T-helper 22 cell (primary cell): ENCODE data around the gene USP32.
"Not testable (repeated sequence)": the region's sequence is repeated elsewhere in the genome, so short reads cannot be mapped to it uniquely, and the experiment has no call there.

Experiments used
- DNase-seq: peaks from one replicate; pipeline ENCODE4 v3.0.0-alpha.2; 2020; ENCODE audit warnings: low read depth

Gene USP32

GRCh38 chr17:60403523-60403810 is 11.5 kb upstream of the USP32 start:
- no peak for DNase-seq

DNA sequence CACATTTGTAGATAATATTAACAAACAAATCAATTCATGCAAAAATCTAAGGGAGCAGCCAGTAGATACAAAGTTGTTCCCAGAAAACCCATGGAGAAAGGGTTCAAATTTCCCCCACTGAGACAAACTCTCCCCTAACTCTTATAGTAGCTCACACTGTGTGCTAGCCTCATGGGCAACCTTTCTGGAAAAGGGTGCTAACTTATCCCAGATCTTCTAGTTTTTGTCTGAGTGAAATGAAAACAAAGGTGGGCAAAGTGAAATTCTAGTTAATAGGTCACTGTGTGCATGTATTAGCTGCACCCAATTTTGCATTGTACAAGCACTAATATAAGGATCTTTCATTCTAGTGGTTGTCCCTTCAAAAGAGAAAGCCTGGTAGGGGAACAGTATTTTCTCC is 9.9 kb upstream of the USP32 start:
- DNase-seq, result no peak

- DNase-seq, result no peak
These were observed 6.5 kb upstream of the USP32 start for GRCh38 chr17:60398227-60398959.

DNA sequence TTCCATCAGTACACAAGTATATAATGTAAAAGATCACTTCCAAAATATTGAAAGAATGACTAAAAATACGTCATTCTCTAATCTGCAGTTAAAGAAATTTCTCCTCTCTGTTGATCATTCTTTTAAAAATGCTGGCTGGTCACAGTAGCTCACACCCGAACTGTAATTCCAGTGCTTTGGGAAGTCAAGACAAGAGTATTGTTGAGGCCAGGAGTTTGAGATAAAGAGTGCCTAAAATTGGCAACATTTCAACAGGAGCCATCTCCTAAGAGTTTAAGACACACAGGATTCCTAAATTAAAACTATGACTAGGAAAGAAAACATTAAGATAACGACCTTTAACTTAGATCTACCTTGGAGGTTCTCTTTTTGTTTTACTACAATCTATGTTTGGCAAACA is 4.5 kb upstream of the USP32 start:
- no peak for DNase-seq

- DNase-seq, result no peak
These were observed 3.7 kb upstream of the USP32 start for GRCh38 chr17:60395508-60396065.

- DNase-seq, result no peak
These were observed 2.1 kb upstream of the USP32 start for GRCh38 chr17:60393840-60394723.

GRCh38 chr17:60392845-60393702 is 1.1 kb upstream of the USP32 start:
- DNase-seq, result no peak

GRCh38 chr17:60391471-60392041 is 377 bp downstream of the USP32 start:
- DNase-seq, result no peak

DNA sequence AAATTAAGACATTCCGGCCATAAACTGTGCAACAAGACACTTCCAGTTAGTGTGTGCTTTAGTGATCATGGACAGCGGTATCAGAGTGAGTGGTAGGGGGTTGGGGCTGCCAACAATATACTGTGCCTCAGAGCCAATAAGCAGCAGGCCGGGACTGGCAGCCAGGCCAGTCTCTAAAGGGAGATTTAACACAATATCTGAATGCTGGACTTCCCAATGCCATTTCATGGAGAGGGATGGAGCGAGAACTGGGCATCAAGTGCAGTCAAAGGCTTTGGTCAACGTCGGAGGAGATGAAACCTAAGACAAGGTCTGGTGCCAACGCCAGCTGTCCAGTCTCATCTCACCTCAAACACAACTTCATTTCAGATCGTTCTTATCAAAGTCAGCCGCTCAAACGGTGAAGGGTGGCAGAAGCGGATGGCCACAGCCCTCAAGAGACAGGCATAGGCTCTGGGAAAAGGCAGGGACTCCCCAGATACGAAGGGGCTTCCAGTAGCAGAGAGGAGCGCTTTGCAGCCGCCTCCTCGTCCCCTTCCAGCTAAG is 935 bp downstream of the USP32 start:
- DNase-seq, result no peak

DNA sequence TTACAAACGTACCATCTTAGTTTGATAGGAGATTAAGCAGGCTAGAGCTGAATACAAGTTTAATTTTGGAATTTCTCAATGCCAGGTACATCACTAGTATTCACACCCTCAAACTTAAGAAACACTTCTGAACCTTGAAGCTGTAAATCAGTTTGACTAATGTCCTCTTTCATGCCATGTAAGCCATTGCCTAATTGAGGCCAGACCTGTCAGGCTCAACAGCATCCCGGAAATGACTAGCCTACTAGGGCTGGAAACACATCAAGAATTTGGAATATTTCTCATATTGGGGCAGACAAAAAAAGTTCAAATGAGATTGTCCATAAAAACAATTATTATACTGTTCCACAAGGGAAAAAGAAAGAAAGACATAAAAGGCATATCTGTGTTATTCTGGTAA is 1.7 kb downstream of the USP32 start:
- no peak for DNase-seq

DNA sequence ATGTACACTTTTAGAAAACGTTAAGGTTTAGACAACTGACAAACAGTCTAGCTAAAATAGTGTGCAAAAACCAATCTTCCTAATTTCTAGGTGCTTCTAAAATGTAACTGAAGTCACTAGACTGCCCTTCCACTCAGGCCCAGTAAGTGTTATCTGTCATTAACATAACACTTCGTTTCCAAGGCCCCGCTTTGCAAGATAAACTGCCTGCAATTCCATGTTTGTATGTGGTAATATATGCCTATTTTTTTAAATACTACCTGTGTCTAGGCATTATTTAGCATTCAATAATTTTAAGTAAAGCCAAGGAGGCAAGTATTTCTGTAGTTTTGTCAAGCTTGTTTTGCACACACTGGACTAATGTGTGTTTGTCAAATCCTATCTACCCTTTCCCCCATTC is 3.2 kb downstream of the USP32 start:
- DNase-seq, result no peak

- no peak for DNase-seq
These were observed 4.3 kb downstream of the USP32 start for GRCh38 chr17:60387666-60388065.

GRCh38 chr17:60386147-60387058 is 5.5 kb downstream of the USP32 start:
- DNase-seq, result no peak

DNA sequence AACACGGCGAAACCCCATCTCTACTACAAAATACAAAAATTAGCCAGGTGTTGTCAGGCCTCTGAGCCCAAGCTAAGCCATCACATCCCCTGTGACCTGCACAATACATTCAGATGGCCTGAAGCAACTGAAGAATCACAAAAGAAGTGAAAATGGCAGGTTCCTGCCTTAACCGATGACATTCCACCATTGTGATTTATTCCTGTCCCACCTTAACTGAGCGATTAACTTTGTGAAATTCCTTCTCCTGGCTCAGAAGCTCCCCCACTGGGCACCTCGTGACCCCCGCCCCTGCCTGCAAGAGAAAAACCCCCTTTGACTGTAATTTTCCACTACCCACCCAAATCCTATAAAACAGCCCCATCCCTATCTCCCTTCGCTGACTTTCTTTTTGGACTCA is 7.0 kb downstream of the USP32 start:
- not testable (repeated sequence) for DNase-seq

DNA sequence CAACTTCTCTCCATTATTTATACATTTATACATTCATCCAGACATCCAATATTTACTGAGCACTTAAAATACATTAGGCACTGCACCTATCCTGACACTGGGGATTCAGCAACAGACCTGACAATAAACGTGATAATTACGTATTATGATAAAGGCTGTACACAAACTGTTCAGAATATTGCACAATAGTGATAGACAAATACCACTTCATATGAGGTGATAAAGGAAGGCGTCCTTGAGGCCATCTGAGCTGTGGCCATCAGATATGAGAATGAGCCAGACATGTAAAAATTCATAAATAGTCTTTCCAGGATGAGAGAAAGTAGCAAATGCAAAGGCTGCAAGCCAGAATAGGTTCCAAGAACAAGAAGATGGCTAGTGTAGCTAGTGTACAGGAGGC is 8.6 kb downstream of the USP32 start:
- DNase-seq, result no peak

DNA sequence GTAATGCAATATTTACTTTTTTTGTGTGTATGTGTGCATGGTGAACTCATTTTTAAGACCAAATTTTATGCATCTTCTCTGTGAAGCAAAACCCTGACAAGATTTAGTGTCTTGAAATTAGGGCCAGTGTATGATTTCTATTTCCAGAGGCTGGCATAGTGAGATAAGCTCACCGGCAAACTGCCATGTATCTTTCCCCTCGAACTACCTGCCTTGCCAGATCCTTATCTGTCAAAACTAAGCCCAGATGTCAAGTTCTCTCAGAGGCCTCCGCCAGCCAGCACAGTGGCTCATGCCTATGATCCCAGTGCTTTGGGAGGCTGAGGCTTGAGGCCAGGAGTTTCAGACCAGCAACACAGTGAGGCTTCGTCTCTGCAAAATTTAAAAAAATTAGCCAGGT is 10.0 kb downstream of the USP32 start:
- no peak for DNase-seq

- DNase-seq, result not testable (repeated sequence)
These were observed 12.5 kb downstream of the USP32 start for GRCh38 chr17:60379461-60379860.

DNA sequence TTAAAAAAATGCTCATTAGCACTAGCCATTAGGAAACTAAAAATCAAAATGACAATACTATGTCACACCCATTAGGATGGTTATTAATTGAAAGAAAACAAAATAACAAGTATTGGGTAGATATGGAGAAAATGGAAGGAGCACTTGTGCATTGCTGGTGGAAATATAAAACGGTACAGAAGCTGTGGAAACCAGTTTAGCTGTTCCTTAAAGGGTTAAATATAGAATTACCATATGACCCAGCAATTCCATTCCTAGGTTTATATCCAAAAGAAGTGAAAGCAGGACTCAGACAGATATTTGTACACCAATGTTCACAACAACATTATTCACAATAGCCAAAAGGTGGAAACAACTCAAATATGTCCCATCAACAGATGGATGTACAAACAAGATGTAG is 13.7 kb downstream of the USP32 start:
- DNase-seq, result not testable (repeated sequence)

DNA sequence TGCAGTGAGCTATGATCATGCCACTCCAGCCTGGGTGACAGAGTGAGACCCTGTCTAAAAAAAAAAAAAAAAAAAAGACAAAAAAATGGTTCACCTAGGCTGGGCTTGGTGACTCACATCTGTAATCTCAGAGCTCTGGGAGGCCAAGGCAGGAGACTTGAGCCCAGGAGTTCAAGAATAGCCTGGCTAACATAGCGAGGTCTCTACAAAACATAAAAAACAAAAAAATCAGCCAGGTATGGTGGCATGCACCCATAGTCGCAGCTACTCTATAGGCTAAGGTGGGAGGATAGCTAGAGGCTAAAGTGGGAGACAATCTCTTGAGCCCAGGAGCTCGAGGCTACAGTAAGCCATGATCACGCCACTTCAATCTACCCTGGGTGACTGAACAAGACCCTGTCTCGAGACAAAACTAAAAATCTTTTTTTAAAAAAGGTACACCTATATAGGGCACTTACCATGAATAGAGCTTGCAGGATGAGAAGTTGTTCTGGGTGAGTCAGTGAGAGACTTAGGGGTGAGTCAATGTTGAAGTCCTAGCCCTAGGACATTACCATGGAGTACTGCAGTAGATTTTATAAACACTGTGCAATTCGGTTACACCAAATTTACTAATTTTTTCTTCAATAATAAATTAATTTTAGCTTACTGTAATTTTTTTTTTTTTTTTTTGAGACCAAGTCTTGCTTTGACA is 19.0 kb downstream of the USP32 start:
- DNase-seq, result no peak
